HFFc6 (cell line): ENCODE measurements around the gene CYS1. TPM values are rescaled to one million over a fixed set of nuclear protein-coding genes. Genes with fewer than 3 reads are reported as not detected.

Experiments used
- DNase-seq: peaks from one replicate; pipeline ENCODE4 v3.0.0-alpha.2; 2018
- H3K27ac Mint-ChIP-seq: 2 replicates; pipeline ENCODE4 v1.8.0; 2020; ENCODE audit warnings: mild to moderate bottlenecking, mixed read lengths
- H3K27me3 Mint-ChIP-seq: 2 replicates; pipeline ENCODE4 v1.8.0; 2021; ENCODE audit warnings: mild to moderate bottlenecking, moderate library complexity, mixed read lengths; ENCODE audit not compliant: insufficient read depth
- H3K36me3 Mint-ChIP-seq: 2 replicates; pipeline ENCODE4 v1.8.0; 2021; ENCODE audit warnings: low read depth, mixed read lengths
- H3K4me1 Mint-ChIP-seq: 2 replicates; pipeline ENCODE4 v1.8.0; 2020; ENCODE audit warnings: low read depth, mixed read lengths
- H3K4me3 Mint-ChIP-seq: 2 replicates; pipeline ENCODE4 v1.8.0; 2020; ENCODE audit warnings: mild to moderate bottlenecking, moderate library complexity, mixed read lengths
- H3K9me3 Mint-ChIP-seq: 2 replicates; pipeline ENCODE4 v1.8.0; 2020; ENCODE audit warnings: mild to moderate bottlenecking, mixed read lengths
- total RNA-seq, 6 experiments: library from RNA; stranded (reverse); fragmentation: NEBNext Ultra II Directional; extraction: Animal tissue kit (Norgen Biotek cat#: 25700); gene quantifications; 2 replicates in 1 of 6; 3 replicates in 5 of 6; pipeline ENCODE4 v1.2.3, GENCODE V29; 2021
- TF ChIP-seq, protein P1 (sequence below): fragments of 200-600 bp; sonication (generic); IDR thresholded peaks from 2 replicates; pipeline ENCODE4 v1.5.0; 2021; ENCODE audit warnings: antibody characterized with exemption, mild to moderate bottlenecking

The CYS1 gene
- total RNA-seq, 6 experiments from 2014 or later: 0.24 to 2.0 (median 1.4) TPM

DNA sequence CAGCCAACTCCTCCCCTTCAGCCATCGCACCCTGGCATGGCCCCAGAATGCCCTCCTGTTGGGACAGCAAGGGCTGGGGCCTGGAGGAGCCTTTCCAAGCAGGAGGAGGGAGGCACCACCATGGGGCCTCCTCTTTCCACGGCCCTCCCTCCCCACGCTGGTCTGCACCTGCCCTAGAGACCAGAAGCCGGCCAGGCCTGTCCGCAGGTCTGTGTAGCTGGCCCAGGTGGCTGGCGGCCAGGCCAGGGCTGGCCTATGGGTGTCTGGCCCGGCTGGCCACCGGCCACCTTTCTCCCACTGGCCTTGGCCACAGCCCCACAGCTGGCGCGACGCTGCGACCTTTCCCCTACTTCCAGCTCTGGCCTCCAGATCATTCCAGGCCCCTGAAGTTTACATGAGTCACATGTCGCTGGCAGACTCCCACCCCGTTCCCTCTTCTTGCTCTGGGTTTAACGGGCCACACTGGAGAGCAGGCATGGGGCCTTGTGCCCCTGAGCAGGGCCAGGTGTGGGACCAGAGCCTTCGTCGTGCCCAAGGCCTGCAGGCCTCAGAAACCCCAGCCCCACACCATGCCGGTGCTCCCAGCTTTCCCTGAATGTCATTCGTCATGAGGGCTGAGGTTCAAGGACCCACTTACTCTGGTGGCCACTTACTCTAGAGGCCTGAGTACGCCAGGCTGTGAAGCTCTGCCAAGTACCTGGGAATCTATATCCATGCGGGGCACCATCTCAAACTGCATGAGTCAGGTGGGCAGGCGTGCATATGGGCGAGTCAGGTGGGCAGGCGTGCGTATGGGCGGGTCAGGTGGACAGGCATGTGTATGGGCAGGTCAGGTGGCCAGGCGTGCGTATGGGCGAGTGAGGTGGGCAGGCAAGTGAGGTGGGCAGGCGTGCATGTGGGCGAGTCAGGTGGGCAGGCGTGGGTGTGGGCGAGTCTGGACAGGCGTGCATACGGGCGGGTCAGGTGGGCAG, 70.1 kb downstream of the CYS1 start:
- H3K27me3 Mint-ChIP-seq: peaks cover 9% of the 10 kb centered on the region
- H3K4me1 Mint-ChIP-seq: peaks cover 24% of the 10 kb centered on the region
- H3K27ac Mint-ChIP-seq: no peak overlapping the region
- no peaks in the 10 kb centered on the region for H3K36me3 Mint-ChIP-seq
- no peaks in the 10 kb centered on the region for H3K9me3 Mint-ChIP-seq
- no peak overlapping the region for H3K4me3 Mint-ChIP-seq
- TF ChIP-seq, protein P1, sequence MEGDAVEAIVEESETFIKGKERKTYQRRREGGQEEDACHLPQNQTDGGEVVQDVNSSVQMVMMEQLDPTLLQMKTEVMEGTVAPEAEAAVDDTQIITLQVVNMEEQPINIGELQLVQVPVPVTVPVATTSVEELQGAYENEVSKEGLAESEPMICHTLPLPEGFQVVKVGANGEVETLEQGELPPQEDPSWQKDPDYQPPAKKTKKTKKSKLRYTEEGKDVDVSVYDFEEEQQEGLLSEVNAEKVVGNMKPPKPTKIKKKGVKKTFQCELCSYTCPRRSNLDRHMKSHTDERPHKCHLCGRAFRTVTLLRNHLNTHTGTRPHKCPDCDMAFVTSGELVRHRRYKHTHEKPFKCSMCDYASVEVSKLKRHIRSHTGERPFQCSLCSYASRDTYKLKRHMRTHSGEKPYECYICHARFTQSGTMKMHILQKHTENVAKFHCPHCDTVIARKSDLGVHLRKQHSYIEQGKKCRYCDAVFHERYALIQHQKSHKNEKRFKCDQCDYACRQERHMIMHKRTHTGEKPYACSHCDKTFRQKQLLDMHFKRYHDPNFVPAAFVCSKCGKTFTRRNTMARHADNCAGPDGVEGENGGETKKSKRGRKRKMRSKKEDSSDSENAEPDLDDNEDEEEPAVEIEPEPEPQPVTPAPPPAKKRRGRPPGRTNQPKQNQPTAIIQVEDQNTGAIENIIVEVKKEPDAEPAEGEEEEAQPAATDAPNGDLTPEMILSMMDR: no peak
- no peak for DNase-seq

DNA sequence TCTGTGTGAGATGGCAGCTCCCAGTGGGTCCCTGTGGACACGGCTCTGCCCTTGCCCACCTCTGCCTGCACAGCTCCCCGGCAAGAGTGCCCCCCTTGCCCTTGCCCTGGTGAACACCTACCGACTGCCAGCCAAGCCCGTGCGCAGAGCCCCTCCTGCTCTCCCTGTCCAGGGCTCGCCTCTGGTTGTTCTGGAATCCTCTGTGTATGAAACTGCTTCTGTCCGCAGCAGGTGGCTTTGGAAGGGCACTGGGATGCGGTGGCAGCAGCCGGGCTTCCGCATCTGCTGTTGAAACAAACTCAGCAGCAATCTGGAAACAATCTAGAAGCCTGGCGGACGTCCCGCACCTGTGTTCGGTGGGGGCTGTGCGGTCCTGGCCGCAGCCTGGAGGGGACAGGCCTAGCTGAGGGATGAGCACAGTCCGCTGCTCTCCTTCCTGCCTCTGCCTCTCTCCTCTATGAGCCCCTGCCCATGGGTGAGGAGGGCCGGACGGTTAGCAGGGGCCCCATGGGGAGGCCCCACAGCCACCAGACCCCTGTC, 70.9 kb downstream of the CYS1 start:
- Mint-ChIP-seq H3K9me3 (no peaks in the 10 kb centered on the region), H3K27ac (no peak overlapping the region), H3K4me1 (peaks cover 24% of the 10 kb centered on the region), H3K4me3 (no peak overlapping the region), H3K36me3 (no peaks in the 10 kb centered on the region), H3K27me3 (peaks cover 9% of the 10 kb centered on the region)
- DNase-seq: no peak
- TF ChIP-seq, protein P1: no peak

DNA sequence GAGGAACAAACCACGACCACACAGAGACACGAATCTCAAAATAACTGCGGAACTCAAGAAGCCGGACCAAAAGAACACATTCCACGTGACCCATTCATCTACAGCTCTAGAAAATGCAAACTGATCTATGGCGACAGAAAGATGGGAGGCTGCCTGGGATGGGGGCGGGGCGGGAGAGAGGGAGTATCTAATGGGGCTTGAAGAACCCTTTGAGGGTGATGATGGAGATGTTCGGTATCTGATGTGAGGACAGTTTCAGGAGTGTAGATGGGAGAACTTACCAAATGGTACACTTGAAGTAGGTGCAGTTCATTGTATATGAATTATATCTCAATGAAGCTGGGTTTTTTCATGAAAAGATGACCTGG, 71.4 kb downstream of the CYS1 start:
- Mint-ChIP-seq H3K27me3 (peaks cover 9% of the 10 kb centered on the region), H3K27ac (no peak overlapping the region), H3K36me3 (no peaks in the 10 kb centered on the region), H3K4me1 (peaks cover 24% of the 10 kb centered on the region), H3K9me3 (no peaks in the 10 kb centered on the region), H3K4me3 (no peak overlapping the region)
- DNase-seq: no peak
- TF ChIP-seq, protein P1: no peak

DNA sequence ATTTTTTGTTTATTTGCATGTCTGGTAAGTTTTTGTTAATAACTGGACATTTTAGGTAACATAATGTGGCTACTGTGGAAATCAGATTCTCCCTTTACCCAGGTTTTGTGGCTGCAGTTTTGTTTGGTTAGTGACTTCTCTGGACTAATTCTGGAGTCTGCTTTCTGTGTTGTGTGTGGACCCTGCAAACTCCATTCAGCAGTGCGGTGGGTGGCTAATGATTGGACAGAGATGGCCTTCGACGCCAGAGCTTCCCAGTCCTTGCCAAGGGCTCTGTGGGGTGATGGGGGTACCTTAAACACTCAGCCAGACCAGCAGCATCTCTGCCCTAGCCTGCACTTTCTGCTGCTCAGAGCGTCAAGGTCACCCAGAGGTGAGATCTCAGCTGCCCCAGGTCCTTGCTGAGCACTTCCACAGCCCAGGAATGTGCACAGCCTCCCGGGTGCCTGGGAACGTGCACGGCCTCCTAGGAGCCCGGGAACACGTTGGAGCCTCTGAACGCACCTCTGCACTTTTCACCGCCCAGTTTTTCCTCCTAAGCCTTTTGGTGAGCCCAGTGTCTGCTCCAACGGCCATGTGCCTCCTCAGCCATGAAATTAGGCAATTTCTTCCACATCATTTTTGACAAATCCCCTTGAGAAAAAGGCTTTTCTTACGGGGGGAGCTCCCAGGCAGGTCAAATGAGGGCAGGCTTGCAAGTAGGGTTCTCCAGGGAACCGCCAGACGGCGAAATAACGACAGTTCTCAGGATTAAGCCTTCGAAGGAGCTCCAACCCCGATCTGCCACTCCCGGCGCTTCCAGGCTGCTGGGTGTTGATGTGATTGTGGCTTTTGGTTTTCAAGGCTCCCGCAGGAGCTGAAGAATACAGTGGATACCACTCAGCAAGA, 72.0 kb downstream of the CYS1 start:
- H3K27ac Mint-ChIP-seq: no peak overlapping the region
- H3K4me3 Mint-ChIP-seq: no peak overlapping the region

DNA sequence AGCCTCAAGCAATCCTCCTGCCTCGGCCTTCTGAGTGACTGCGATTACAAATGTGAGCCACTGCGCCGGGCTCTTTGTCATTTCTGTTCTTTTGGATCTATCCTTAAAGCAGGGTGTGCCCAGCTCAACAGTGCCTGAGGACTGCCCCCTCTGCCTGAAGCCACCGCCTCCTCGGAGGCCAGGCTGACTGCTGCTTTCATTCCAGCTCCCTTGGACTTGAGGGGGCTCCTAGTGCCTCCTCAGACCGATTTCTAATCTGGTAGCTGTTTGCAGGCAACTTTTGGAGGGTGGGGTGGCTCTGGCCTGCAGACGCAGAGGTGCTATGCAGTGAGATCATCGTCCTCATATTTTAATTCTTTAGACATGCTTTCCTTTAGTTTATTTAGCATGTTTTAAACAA, 72.8 kb downstream of the CYS1 start:
- H3K27me3 Mint-ChIP-seq: peaks cover 9% of the 10 kb centered on the region

More for the DNA sequence above, 72.0 kb downstream of the CYS1 start:
- TF ChIP-seq, protein P1: no peak
- peaks cover 24% of the 10 kb centered on the region for H3K4me1 Mint-ChIP-seq
- no peaks in the 10 kb centered on the region for H3K9me3 Mint-ChIP-seq
- no peak for DNase-seq
- H3K36me3 Mint-ChIP-seq: no peaks in the 10 kb centered on the region
- peaks cover 9% of the 10 kb centered on the region for H3K27me3 Mint-ChIP-seq

More for the DNA sequence above, 72.8 kb downstream of the CYS1 start:
- Mint-ChIP-seq H3K27ac (no peak overlapping the region), H3K4me1 (peaks cover 24% of the 10 kb centered on the region), H3K9me3 (no peaks in the 10 kb centered on the region), H3K4me3 (no peak overlapping the region), H3K36me3 (no peaks in the 10 kb centered on the region)
- no peak for DNase-seq
- TF ChIP-seq, protein P1: no peak
